ENCODE results near the gene FXYD6. TPM values are rescaled to one million over a fixed set of nuclear protein-coding genes. Genes with fewer than 3 reads are reported as not detected.
A peak's percentile ranks its signal among the peaks of the same experiment; 100 is the strongest.
"Not testable (repeated sequence)": the region's sequence is repeated elsewhere in the genome, so short reads cannot be mapped to it uniquely, and the experiment has no call there.

The FXYD6 gene
- total RNA-seq (10 to 100 TPM; 10.8 to 27.9 (median 11.5) TPM), polyA plus RNA-seq (10 to 100 TPM; 14.0 to 17.5 (median 14.8) TPM)
- long read RNA-seq, donor 1, partial matches to known transcripts = 1 of 7 reads
- long read RNA-seq, donor 1, other reads (novel, unspliced or antisense) = 2 of 7 reads
- long read RNA-seq, donor 2, transcript FXYD6-204 (8 exons, 2,171 nt) = major isoform, 14 of 23 reads
- long read RNA-seq, donor 2, partial matches to known transcripts = 1 of 23 reads
- long read RNA-seq, donor 2, other reads (novel, unspliced or antisense) = 8 of 23 reads

GRCh38 chr11:117876341-117877119, at the start of gene FXYD6:
Gene FXYD6 (minus strand): TSS chr11:117876658. CDS start chr11:117842776, 33,882 bp downstream.
- Histone ChIP-seq H3K4me1 (no peaks in the 10 kb centered on the region), H3K36me3 (ENCODE audit: insufficient read depth in 1 of 2, low read depth in 1 of 2) (no peaks in the 10 kb centered on the region), H3K27me3 (ENCODE audit: insufficient read depth in 3 of 3, low read length in 2 of 3) (peaks cover 0 to 82% (median 27%) of the 10 kb centered on the region in 3 donors), H3K4me3 (peak within 1 kb of the TSS; percentile 68), H3K9me3 (no peaks in the 10 kb centered on the region), H3K27ac (peak within 1 kb of the TSS; percentile 55)
- DNase-seq = peak in 1 of 2 donors; percentile 52
- ATAC-seq = peak; percentile 24 to 66 (median 36)
- intact Hi-C loops (cut with DNase I) = no loop called here
- 0 to 1% (median 0%) methylated on average over 40 to 63 of the region's 63 CpGs for WGBS, 3 donors
- TF ChIP-seq CTCF (IDR thresholded peaks at IDR 0.05) = no peak

GRCh38 chr11:117926166-117926565, 49.7 kb upstream of the FXYD6 start:
- ATAC-seq; H3K27ac ChIP-seq; H3K4me1 ChIP-seq; H3K27me3 ChIP-seq (ENCODE audit: insufficient read depth in 3 of 3, low read length in 2 of 3); DNase-seq; H3K9me3 ChIP-seq; H3K4me3 ChIP-seq; intact Hi-C loops (cut with DNase I); H3K36me3 ChIP-seq (ENCODE audit: insufficient read depth in 1 of 2, low read depth in 1 of 2): not testable (repeated sequence)
- WGBS, 3 donors = 75 to 84% (median 77%) methylated on average over 6 to 7 of the region's 7 CpGs

GRCh38 chr11:117925198-117925925, 48.9 kb upstream of the FXYD6 start:
- WGBS, 3 donors = 76 to 84% (median 79%) methylated on average over 11 of the region's 11 CpGs
- Histone ChIP-seq H3K4me1 (no peaks in the 10 kb centered on the region), H3K36me3 (ENCODE audit: insufficient read depth in 1 of 2, low read depth in 1 of 2) (no peaks in the 10 kb centered on the region), H3K4me3 (no peak overlapping the region), H3K27me3 (ENCODE audit: insufficient read depth in 3 of 3, low read length in 2 of 3) (no peaks in the 10 kb centered on the region), H3K27ac (no peak overlapping the region), H3K9me3 (no peaks in the 10 kb centered on the region)
- no peak for TF ChIP-seq CTCF (IDR thresholded peaks at IDR 0.05)
- DNase-seq (no peak), ATAC-seq (no peak)
- intact Hi-C loops (cut with DNase I) = no loop called here

GRCh38 chr11:117924631-117925170, 48.2 kb upstream of the FXYD6 start:
- ATAC-seq (no peak), DNase-seq (no peak)
- no peak for TF ChIP-seq CTCF (IDR thresholded peaks at IDR 0.05)
- no peaks in the 10 kb centered on the region for H3K9me3 ChIP-seq
- no peak overlapping the region for H3K27ac ChIP-seq
- intact Hi-C loops (cut with DNase I) = no loop called here
- WGBS, 3 donors = 74 to 92% (median 89%) methylated on average over 11 of the region's 11 CpGs
- H3K36me3 ChIP-seq (ENCODE audit: insufficient read depth in 1 of 2, low read depth in 1 of 2) = no peaks in the 10 kb centered on the region
- no peaks in the 10 kb centered on the region for H3K27me3 ChIP-seq (ENCODE audit: insufficient read depth in 3 of 3, low read length in 2 of 3)
- H3K4me3 ChIP-seq = no peak overlapping the region
- no peaks in the 10 kb centered on the region for H3K4me1 ChIP-seq

Data from psoas muscle (tissue), 8 donors.